Suppressor macrophage treated with lipopolysaccharide for 1 hour (primary cell): Measurements from ENCODE around the gene NFKBIE.

Source experiments
- DNase-seq, 3 donors: peaks; one replicate each; pipeline ENCODE4 v3.0.0-alpha.2; 2020 to 2022

Gene NFKBIE

GRCh38 chr6:44297063-44298038 lies 32.0 kb upstream of the NFKBIE start:
- DNase-seq: peak; percentile 43 to 80 (median 63)

GRCh38 chr6:44294832-44295791 lies 29.8 kb upstream of the NFKBIE start:
- no peak for DNase-seq

DNA sequence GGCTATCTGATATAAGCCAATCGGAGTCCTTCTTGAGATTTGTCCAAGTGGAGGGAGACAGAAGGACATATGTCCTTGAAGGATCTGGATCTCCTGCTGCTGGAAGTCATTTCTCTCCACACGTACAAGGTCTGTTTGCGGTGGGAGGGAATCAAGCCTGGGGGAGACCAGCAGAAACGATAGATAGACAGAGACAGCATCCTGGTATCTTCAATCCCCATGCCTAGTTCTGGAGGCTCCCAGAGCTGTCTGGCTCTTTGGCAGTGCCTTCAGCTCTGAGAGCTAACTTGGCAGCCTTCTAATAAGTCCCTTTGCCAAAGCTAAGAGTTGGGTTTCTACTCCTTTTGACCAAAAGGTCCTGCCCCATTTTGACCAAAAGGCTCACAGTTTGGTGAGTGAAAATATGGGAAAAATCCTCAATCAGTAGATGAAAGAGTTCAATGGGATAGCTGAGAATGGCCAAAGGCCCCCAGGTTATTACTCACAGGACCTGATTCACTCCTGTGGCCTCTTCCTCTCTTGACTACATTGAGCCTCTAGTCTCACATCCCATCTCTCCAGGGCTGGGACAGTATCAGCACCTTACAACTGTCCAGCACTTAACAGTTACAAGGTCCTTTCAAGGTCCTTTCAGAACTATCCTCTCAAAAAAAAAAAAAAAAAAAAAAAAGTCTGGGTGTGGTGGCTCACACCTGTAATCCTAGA lies 27.5 kb upstream of the NFKBIE start:
- no peak for DNase-seq

DNA sequence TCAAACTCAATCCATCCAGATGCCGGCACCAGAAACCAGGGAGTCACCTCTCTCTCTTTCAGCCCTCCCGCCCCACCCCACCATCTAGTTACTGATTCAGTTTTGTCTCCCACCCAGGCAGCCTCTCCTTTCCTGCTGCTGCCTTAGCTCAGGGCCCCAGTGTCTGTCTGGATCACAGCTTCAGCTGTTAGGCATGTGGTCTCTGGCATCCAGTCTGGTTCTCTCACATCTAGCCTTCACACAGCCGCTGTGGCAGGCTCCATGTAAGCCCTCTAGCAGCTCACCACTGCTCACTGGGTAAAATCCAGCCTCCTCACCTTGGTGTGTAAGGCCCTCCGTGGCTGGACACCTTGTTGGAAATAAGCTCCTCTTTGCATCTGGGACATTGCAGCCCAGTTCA lies 26.5 kb upstream of the NFKBIE start:
- no peak for DNase-seq

DNA sequence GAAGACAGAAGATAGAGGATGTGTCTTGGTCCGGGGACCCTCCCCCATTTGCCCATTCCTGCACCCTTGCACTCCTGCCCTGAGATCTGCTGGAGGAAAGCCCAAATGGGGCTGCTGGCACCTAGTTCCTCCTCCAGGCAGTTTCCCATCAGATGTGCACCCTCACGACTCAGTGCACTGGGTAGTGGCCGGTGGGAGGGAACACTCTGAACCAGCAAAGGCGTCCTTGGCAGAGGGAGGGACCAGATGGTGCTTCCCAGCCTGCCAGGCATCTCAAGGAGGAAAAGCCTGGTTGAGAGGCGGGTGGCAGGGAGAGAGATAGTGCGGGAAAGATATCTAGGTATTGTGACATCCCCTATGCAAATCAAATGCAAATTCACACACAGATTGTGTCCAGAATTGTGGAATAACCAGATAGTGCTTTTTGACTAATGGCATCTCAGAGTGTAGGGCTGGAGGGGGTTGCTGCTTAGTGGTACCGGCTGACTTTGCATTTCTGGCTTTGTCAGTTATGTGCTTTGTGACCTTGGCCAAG lies 24.4 kb upstream of the NFKBIE start:
- DNase-seq: peak in 2 of 3 donors; percentile 29 to 51

GRCh38 chr6:44286747-44287146 lies 21.4 kb upstream of the NFKBIE start:
- no peak for DNase-seq

DNA sequence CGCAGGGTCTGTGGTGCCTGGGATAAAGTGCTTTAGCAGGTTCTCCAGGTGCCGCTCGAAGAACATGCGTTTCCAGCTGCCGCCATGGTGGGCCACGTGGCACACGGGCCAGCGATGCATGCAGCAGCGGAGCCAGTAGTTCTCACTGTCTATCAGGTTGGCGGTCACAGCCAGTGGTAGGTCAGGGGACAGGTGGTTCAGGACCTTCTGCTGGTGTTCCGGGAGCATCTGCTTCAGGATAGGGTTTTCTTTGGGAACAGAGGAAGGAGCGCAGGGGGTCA lies 20.9 kb upstream of the NFKBIE start:
- no peak for DNase-seq

DNA sequence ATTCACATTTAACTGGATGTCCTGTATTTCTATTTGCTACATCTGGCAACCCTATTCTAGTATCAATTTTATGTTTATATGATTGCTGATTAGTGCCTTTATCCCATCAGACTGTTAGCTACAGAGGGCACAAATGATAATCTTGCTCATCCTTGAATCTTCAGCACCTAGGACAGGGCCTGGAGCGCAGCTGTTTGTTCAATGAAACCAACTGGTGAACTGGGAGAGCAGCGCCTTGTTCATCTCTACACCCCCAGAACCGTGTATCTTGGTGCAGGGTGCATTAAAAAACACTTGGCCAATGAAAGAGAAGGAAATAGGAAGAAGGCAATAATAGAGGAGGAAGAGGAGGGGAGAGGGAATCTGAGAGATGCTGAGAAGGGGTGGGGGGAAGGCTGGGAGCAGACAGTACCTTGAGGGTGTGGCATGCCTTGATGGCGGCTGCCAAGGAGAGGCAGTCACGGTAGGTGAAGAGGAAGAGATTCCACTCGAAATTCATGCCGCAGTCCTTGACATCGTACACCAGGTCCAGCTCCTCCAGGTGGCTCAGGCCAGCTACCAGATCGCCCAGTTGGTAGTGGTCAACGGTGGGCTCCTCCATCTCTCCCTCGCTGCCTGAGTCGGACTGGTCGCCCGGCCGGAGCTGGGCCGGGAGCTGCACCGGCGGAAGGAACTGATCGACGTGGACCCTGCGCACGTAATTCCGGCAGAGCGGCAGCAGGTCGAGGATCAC lies 20.4 kb upstream of the NFKBIE start:
- DNase-seq: no peak

DNA sequence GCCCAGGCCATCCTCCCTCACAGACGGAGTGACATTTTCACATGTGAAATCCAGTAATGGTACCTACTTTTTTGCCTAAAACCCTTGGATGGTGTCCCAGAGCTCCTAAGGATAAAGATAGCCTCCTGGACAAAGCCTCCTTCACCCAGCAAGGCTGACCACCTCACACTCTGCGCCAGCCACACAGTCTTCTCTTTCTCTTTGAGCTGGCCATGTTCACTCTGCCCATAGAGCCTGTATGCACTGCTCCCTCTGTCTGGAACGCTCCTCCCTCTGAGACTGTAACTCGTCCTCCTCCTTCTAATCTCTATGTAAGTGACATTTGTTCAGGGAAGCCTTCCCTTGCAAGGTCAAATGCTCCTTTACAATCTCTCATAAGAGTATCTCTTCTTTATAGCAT lies 19.5 kb upstream of the NFKBIE start:
- DNase-seq: no peak

DNA sequence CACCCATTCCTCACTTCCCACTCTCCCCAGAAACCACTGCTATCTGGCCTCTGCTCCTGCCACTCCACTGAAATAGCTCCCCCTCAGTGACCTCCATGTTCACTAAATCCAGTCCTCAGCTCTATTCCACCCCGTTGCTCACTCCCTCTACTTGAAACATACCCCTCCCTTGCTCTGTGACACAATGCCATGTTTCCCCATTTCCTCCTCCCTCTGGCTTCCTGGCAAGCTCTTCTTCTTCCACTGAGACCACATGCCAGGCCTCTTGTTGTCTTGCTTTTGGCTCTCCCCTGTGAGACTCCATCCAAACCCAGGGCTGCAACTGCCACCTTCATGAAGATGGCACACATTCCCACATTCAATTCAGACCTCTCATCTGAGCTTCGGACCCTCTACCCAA lies 18.8 kb upstream of the NFKBIE start:
- DNase-seq: peak; percentile 37 to 48 (median 38)

DNA sequence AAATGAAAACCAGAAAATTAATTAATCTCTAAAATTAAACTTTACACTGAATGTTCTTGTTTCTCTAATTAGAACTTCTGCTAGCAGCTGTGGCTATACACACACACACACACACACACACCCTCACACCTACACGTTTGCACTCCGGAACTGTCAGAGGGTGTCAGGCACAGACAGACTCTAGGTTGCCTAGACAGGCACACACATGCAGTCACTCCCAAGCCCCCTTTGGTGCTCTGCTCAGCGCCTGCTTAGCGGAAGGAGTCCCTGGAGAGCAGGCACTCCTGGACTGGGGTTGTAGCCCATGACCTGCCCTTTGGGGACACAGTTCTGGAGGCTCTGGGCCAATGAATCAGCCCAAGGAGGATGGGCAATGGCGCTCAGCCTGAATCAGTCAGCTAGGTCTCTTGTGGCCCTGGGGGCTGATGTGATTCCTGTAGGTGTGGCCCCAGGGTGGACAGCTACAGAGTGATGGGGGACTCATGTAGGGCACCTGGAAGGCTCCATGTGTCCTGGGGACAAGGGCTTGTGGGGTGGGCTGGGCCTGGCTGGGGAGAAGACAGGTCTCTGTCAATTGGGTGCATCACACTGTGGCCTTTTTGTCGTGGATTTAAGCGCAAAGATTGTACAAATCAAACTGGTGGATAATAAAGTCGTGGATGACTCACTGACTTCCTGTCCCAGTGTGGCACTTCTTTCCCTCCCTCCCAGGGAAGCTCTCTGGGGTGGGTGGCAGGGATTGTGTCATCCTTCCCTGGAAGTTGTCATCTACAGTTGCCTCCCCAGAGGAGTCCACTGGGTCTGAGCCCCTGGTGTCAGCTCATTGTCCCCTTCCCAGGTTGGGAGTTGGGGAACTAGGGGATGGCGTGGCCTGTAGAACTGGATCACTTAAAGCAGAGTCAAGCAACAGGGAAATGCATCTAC lies 13.7 kb upstream of the NFKBIE start:
- peak; percentile 75 to 80 (median 78) for DNase-seq

- DNase-seq: no peak
Observed at GRCh38 chr6:44278315-44278714, 13.0 kb upstream of the NFKBIE start.

DNA sequence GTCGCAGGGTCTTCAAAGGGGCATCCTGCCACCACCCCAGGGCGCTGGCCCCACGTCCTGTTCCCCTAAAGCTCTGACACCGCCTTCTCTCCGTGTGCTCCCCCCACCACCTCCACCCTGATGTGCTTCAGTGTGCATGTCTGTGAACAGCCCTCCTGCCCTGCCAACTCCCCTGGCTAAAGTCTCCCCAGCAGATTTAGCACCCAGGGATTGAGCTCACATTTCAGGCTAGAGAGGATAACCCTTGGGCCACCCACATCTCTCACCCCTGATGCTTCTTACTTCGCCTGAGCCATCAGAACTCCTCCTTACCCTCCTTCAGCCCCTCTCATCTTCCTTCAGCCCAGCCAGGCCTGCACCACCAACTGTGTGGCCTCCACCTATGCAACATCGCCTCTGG lies 12.4 kb upstream of the NFKBIE start:
- no peak for DNase-seq

GRCh38 chr6:44276667-44277640 lies 11.6 kb upstream of the NFKBIE start:
- DNase-seq: no peak

- DNase-seq: peak in 1 of 3 donors; percentile 53
Observed at GRCh38 chr6:44275749-44276648, 10.6 kb upstream of the NFKBIE start.

DNA sequence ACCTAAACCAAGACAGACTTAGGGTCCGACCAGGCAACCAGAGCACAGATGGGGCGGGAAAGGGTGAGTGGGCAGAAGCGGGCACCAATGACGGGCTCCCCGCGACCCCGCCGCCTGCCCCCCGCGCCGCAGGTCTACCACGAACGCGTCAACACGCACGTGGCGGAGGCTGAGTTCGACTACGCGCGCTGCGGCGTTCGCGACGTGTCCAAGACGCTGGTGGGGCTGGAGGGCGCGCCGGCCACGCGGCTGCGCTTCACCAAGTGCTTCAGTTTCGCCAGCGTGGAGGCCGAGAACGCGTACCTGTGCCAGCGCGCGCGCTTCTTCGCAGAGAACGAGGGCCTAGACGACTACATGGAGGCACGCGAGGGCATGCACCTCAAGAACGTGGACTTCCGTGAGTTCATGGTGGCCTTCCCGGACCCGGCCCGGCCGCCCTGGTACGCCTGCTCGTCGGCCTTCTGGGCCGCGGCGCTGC lies 10.0 kb upstream of the NFKBIE start:
- no peak for DNase-seq

GRCh38 chr6:44273617-44274016 lies 8.3 kb upstream of the NFKBIE start:
- no peak for DNase-seq

DNA sequence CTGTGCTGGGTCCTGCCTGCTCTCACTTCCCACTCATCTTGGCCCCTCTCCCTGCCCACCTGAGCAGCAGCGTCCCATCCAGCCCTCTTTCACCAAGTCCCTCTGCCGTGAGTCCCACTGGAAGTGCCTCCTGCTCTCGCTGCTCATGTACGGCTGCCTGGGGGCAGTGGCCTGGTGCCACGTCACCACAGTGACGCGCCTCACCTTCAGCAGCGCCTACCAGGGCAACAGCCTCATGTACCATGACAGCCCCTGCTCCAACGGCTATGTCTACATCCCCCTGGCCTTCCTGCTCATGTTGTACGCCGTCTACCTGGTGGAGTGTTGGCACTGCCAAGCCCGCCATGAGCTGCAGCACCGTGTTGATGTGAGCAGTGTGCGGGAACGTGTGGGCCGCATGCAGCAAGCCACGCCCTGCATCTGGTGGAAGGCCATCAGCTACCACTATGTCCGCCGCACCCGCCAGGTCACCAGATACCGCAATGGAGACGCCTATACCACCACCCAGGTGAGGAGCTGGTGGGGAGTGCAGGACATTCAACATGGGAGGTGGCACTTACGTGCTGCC lies 7.7 kb upstream of the NFKBIE start:
- DNase-seq: no peak
